CD4-positive, alpha-beta T cell treated with Interleukin-15 for 1 hour (primary cell): ENCODE results near the gene DDR1.
"Not testable (repeated sequence)": the region's sequence is repeated elsewhere in the genome, so short reads cannot be mapped to it uniquely, and the experiment has no call there.

Experiments
- DNase-seq: peaks from one replicate; pipeline ENCODE4 v3.0.0-alpha.2; 2020

The DDR1 gene

GRCh38 chr6:30922447-30922852, 38.1 kb downstream of the DDR1 start:
- DNase-seq = no peak

- not testable (repeated sequence) for DNase-seq
Observed at GRCh38 chr6:30924040-30924627, 39.8 kb downstream of the DDR1 start.

- DNase-seq = no peak
Observed at GRCh38 chr6:30926644-30927043, 42.3 kb downstream of the DDR1 start.

- DNase-seq = not testable (repeated sequence)
Observed at GRCh38 chr6:30927080-30927479, 42.8 kb downstream of the DDR1 start.

- no peak for DNase-seq
Observed at GRCh38 chr6:30928677-30929076, 44.4 kb downstream of the DDR1 start.

- DNase-seq = no peak
Observed at GRCh38 chr6:30930506-30930905, 46.2 kb downstream of the DDR1 start.

- DNase-seq = no peak
Observed at GRCh38 chr6:30931272-30931671, 47.0 kb downstream of the DDR1 start.

- no peak for DNase-seq
Observed at GRCh38 chr6:30931969-30932645, 47.8 kb downstream of the DDR1 start, which contains the start of gene SFTA2. TSS of gene SFTA2 (minus strand) at chr6:30932170. CDS start at chr6:30932096, 74 bp downstream.

- DNase-seq = no peak
Observed at GRCh38 chr6:30932665-30933365, 48.5 kb downstream of the DDR1 start.

GRCh38 chr6:30935018-30935417, 50.7 kb downstream of the DDR1 start:
- no peak for DNase-seq

GRCh38 chr6:30937265-30937664, 52.9 kb downstream of the DDR1 start:
- no peak for DNase-seq

GRCh38 chr6:30938730-30939129, 54.4 kb downstream of the DDR1 start:
- DNase-seq = no peak

- DNase-seq = no peak
Observed at GRCh38 chr6:30939473-30939872, 55.2 kb downstream of the DDR1 start.

- no peak for DNase-seq
Observed at GRCh38 chr6:30940361-30940986, 56.2 kb downstream of the DDR1 start, which contains the start of gene MUCL3. TSS of gene MUCL3 (plus strand) at chr6:30940973. CDS start at chr6:30941000, 27 bp downstream.

GRCh38 chr6:30942338-30943060, 58.2 kb downstream of the DDR1 start:
- DNase-seq = no peak

- no peak for DNase-seq
Observed at GRCh38 chr6:30944051-30944450, 59.7 kb downstream of the DDR1 start.

- no peak for DNase-seq
Observed at GRCh38 chr6:30945281-30945680, 61.0 kb downstream of the DDR1 start.

GRCh38 chr6:30947231-30947630, 62.9 kb downstream of the DDR1 start:
- no peak for DNase-seq

GRCh38 chr6:30948811-30949210, 64.5 kb downstream of the DDR1 start:
- no peak for DNase-seq
